NCI-H2081 (cell line): Measurements from ENCODE around the gene PMS1.
"Not testable (repeated sequence)": the region's sequence is repeated elsewhere in the genome, so short reads cannot be mapped to it uniquely, and the experiment has no call there.

ENCODE experiments used
- DNase-seq, 2 experiments: peaks; one replicate each; lab custom pipeline; 2025; lab: John Stamatoyannopoulos, UW

The PMS1 gene

DNA sequence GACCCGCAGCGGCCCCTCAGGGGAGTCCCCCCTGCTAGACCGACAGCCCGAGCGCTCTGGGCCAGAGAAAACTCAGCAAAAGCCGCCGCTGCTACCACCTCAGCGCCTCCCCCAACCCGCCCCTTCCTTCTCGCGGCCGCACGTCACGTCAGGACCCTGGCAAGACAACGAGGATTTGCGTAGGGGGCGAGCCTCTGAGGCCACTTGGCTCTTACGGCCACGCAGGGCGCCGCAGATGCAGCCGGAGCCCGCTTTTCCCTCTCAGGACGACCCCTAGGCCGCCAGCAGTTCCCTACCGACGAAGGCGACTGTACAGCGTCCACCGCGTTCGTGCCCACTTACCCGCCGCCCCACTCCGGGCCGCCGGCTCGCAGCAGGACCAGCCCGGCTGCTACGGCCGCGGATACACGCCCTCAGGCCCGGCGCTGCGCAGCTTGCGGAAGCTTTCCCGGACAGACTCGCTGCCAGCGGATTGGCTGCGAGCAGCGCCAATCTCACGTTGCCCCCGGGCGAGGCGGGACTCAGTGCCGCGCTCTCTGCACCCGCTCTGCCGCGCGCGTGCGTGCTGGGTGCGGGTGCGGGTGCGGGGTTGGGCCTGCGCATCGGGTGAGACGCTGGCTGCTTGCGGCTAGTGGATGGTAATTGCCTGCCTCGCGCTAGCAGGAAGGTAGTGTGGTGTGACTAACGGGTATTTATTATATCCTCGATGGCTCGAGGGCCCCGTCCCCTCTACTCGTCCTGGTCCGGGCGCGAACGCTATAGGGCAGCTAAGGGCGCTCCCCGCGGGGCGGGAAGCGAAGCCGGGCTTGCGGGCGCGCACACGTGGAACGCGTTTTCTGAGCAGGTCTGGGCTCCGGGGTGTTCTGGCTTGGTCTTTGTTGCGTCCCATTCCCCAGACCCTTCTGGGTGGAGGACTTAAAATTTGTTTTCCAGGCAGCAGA is at the start of gene PMS1, which contains the start of gene ORMDL1:
PMS1 (plus strand) TSS at position 524 of the 941 bp plus-strand sequence. CDS start 7,360 bp downstream, outside the sequence.
ORMDL1 (minus strand) TSS at position 413 of the 941 bp plus-strand sequence. CDS start 1,744 bp downstream, outside the sequence.
- peak; percentile 93 to 96 for DNase-seq

DNA sequence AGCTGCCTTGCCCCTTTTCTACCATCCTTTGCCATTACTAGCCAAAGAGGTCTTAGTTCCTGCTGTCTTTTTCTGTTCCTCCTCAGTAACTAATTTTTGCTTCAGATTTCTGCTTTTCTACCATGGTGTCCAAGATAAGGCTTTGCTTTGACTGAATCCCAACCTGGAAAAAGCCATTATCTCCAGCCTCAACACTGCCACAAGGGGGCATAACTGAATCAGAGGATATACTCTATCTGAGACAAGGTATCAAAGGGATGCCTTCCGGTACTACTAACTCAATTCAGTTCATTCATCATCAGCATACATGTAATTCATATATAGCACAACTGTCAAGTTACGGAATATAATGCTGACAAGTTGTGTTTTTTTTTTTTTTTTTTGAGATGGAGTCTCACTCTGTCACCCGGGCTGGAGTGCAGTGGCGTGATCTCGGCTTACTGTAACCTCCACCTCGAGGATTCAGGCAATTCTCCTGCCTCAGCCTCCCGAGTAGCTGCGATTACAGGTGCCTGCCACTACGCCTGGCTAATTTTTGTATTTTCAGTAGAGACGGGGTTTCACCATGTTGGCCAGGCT is 33.1 kb upstream of the PMS1 start:
- DNase-seq: peak; percentile 14 to 15

DNA sequence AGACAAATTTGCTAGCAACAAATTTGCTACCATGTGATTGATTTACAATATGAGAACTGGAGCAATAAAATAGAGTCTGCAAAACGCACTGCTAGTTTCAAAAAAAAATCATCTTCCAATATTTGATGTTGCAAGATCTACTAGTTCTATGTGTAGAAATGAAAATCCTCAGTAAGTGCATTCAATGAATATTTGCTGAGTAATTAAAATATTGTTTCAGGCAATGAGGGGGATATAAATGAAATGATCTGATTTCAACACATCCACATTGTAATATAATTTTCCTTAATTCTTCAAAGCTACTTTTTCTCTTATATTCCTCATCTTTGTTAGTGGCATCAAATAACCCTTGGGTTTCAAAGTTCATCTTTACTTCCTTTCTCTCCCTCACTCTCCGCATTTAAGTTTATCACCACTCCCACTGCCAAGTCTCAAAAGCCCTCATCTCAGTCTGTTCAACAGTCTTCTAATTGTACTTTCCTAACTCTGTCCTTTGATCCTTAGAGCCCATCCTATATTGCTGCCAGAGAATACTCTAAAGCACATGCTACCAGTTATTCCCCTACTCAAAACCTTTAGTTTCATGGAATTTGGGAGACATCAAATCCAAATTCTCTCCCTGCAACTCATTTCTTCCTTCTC is 27.8 kb upstream of the PMS1 start:
- no peak for DNase-seq

DNA sequence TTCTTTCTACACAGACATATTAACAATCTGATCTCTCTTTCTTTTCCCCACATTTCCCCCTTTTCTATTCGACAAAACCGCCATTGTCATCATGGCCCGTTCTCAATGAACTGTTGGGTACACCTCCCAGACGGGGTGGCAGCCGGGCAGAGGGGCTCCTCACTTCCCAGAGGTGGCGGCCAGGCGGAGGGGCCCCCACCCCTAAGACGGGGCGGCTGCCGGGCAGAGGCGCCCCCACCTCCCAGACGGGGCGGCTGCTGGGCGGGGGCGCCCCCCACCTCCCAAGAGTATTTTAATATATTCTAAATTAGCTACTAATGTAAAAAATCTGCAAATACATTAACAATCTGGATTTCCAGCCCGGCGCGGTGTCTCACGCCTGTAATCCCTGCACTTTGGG is 24.1 kb upstream of the PMS1 start:
- not testable (repeated sequence) for DNase-seq

DNA sequence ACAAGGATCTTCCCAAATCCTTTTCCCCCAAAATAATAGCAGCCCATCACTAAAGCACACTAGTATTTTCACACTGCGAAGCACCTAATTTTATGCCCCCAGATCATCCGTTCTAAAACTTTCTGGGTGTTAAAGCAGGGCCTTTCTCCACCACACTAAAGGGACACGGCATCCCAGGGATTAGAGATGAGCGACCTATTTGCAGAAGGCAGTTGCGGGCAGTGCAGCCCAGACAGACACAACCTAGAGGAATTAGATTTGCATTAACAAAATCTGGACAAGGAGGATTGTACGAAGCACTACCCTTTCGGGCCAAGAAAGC is 22.1 kb upstream of the PMS1 start:
- no peak for DNase-seq

DNA sequence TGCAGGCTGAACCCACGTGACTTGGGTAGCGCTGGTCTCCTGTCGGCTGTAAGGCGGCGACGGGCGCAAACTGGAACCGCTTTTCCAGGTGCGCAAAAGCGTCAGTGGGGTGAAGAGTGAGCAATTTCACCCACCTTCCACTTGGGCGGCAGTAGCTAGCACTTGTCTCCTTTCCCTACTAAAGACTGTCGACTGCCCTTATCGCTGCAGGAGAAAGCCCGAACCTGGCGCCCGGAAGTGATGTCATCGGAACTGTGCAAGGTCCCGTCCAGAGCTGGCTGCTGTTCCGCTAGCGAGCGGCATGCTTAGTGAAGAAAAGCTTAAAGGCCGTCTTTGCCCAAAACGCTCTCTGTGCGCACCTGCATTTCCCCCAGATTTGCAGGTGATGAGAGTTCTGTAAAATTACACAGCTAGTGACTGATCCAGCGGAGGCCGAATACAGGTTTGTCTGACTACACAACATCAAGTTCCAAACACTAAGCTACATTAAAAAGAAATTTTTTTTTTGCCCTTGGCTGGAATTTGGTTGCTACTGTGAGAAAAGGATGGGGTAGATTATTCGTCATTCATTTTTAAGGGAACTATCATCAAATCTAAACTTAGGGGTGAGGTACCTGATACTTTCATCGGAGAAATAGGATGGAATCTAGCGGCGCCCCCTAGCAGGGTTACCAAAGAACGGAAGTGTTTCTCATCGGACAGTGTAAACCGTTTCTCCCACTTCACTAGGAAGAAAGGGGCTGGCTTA is 21.5 kb upstream of the PMS1 start, which contains the start of gene OSGEPL1:
OSGEPL1 (minus strand) TSS at position 242 of the 748 bp plus-strand sequence. CDS start 1,152 bp downstream, outside the sequence.
- DNase-seq: peak; percentile 86 to 95

DNA sequence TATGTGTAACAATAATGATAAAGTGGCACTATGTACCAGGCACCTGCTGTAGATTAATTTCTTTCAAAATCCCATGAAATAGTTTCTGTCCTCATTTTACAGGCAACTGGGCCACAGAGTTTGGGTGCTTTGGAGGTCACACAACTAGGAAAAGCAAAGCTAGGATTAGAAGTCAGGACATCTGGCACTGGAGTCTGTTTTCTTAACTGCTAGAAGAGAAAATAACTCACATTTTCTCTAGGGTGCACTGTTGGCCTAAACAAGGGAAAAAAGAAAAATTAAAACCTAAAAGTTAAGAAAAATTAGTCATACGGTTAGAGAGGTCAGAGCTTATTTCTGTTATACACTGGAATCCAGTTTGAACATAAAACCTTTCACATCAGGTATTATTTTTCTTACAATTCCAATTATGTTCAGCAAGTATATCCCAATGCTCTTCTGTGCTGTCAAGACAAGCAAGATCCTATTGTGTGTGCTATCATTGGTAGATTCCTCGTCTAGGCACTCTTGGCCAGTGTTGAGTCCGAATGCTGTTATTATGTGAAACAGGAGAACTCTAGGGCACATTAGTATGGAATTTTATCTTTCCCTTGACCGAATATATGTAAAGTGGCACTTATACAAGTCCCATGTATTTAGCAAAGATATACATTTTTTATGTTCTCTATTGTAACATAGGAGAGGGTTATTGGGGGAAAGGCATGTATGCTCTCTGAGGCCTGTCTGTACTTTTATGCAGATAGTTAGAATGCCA is 20.2 kb upstream of the PMS1 start:
- DNase-seq: no peak

DNA sequence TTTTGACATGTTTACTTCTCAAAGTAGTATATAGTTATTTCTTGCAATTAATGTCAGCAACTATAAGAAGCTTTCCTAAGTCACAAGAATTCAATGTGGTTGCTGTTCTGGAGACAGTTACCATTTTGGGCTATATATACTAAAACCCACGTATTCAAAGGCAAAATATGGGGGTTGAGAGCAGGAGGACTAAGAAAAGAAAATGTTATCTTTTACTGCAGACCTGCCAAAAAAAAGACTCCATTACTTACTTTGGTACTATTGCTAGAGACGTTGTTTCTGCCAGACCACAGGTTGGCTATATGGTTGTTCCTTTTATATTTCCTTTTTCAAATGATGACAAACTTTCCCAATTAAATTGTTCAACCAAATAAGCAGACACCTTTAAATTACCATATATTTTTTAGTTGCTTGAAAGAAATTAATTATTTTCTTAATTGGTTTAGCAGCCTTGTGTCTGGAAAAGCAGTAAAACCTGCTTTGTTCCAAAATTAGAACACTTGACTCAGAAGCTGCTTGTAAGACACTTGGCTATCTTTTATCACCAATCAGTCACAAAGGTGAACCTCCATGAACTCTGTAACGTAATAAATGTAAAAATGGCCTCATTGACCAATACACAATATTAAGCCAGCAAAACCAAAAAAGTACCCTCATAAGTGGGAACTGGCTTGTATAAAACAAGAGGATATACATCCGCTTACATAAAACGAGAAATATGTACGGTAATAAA is 13.5 kb upstream of the PMS1 start:
- no peak for DNase-seq

DNA sequence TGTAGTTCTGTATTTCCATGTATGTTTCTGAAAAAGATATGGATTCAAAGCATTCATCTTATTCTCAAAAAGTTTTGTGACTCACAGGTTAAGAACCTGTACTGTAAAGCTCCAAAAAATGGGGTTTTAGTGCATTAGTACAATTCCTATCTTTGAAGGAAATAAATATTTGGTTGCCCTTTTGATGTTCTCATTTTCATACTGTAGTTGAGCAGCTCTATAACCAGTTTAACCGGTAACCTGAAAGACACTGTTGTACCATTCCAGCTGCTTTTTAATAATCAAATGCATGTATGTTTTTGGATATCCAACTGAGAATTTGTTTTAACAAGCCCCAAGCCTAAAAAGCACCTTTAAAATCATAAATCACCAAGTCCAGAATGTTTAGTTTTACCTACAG is 12.0 kb upstream of the PMS1 start:
- DNase-seq: no peak

DNA sequence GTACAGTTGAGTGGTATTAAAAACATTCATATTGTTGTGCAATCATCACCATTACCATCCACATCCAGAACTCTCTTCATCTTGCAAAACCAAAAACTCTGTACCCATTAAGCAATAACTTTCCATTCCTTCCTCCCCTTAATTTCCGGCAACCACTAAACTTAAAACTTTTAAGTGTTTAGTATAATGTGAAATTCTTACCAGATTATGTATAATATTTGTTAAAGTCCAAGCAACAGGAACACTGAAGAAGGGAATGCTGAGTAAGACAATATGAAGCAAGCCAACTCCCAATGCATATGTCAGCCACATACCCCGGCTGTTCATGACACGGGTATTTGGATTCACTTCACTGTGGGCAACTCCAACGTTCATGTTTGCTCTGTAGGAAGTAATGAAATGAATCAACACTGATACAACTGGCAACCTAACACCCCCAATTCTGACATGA is 2.0 kb upstream of the PMS1 start:
- no peak for DNase-seq

DNA sequence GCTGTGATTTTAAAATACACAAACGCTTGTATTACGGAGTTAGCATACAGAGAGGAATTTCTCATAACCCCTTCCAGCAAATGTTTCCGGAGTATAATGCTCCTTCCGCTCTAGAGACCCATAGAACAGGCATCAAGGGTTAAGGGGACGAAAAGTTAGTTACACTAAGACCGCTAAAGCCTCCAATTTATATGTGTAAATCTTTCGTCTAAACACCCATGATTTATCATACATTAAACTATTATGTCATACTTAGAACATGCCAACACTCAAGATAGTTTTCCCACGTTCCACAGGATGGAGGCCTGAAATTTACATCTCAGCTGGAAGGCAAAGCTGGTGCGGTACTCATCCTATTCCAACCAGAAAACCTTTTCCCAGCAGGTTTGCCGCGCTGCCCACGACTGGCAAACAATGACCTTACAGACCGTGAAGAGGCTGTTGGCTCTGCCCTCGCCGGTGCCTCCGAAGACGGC is 761 bp upstream of the PMS1 start:
- peak in 1 of 2 experiments; percentile 62 for DNase-seq

DNA sequence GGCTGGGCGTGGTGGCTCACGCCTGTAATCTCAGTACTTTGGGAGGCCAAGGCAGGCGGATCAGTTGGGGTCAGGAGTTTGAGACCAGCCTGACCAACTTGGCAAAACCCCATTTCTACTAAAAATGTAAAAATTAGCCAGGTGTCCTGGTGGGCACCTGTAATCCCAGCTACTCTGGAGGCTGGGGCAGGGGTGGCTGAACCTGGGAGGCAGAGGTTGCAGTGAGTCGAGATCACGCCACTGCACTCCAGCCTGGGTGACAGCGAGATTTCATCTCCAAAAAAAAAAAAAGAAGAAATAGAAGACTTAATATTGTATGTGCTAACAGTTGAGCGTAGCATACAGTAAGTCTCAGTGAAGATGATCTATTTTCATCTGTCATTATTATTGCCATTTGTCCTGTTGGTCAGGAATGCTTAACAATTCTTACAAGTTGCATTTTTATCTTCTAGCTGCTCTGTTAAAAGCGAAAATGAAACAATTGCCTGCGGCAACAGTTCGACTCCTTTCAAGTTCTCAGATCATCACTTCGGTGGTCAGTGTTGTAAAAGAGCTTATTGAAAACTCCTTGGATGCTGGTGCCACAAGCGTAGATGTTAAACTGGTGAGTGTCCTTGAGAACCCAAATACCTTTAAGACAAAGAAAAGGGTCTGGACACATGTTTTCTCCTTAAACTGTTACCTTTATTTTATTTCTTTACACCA is 7.2 kb downstream of the PMS1 start:
- DNase-seq: no peak

DNA sequence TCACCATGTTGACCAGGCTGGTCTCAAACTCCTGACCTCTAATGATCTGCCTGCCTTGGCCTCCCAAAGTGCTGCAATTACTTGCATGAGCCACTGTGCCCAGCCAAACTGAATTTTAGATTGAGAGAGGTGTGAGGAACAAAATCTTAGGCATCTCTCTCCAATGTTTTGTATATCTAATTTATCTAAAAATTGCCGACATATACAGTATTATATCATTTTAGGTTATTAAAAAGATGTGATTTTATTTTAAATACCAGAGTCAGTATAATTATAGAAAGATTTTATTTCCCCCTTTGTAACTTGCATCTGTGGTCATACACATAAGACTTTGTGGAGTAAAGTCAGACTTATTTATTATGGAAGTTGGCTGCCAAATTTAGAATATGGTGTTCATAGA is 10.1 kb downstream of the PMS1 start:
- DNase-seq: no peak

DNA sequence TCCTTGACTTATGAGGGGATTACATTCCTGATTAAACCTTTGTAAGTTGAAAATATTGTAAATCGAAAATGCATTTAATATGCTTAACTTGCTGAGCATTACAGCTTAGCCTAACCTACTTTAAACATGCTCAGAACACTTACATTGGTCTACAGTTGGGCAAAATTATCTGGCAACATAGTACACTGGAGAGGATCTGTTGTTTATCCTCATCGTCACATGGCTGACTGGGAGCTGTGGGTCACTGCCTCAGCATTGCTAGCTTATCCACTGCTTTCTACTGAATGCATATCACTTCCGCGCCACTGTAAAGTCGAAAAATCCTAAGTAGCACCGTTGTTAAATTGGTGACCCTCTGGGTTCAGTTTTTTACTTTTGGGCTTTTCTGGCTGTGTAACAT is 13.7 kb downstream of the PMS1 start:
- no peak for DNase-seq

DNA sequence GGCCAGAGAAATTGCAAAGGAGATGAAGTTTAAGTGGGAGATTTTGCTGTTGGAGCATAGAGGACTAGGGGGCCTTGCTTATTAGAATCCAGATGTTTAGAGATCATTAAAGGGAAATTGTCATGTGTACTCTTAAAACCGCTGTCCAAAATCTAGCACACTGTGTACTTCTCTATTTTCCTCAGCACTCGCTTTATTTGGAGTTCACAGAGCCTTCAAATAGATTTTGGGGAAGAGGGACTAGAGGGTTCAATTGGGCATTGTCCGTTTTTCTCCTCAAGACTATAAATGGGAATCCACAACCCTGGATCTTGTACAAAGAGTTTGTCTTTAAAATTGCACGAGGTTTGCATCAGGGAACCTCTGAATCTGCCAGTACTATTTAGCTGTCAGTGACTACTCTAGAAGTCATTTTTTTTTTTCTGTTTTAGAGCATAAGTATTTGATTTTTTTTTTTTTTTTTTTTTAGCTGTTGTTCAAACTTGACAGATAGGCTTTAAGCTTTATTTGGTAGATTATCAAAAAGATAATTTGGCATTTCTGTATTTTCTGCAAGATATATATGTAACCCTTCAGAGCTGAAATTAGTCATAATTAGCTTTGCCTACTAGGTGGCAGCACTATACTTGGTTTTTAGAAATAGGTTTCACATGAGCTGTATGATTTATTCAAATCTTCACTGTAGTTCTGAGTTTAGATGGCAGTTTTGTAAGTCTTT is 14.2 kb downstream of the PMS1 start:
- peak; percentile 7 to 10 for DNase-seq

DNA sequence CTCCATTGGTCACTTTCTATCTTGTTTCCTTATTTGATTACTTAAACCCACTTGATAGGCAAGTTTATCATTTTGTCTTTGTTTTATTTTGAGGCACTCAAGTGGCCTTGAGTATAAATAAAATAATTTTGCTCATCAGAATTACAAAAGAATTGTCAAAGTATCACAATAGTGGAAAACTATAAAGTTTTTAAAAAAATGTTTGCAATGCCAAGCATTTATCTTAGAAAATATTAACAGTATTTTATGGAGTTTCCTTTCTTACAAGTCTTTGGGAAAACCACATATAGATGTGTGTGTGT is 14.7 kb downstream of the PMS1 start:
- DNase-seq: no peak

DNA sequence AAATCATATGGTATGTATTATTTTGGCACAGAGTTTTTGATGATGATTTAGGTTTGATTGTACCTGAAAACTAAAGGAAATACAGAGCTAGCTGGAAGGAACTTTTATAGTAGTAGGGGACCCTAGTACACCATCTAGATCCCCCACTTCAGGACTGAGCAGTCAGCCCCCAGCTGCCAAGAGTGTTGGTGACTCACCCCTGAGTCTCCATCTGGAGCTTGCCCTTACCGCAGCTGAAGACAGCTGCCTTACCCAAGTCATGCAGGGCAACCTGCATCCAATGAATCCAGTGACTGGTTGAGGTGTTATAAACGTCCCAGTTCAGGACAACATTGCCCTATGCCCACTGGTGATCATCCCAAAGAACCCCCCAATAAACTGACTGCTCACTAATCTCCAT is 15.3 kb downstream of the PMS1 start:
- no peak for DNase-seq

DNA sequence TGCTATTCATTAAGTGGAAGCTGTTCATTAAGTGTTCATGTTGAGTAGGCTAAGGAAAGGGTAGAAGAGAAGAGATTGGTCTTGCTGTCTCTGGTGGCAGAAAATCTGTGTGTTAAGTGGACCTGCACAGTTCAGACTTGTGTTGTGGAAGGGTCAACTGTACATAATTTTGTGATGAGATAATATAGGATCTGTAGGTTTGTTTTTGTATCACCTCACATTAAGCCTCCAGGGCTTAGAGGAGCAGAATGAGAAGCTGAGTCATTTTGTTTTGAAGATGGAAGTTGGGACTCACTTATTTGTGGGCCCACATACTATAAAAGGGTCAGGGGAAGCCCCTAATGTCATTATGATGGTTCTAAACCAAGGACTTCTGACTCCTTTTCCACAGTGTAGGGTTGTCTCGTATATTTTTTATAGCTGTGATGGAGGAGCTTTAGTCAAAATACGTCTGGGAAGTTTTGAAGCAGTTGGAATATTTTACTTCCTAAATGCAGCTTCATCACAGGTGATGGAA is 18.2 kb downstream of the PMS1 start:
- no peak for DNase-seq

DNA sequence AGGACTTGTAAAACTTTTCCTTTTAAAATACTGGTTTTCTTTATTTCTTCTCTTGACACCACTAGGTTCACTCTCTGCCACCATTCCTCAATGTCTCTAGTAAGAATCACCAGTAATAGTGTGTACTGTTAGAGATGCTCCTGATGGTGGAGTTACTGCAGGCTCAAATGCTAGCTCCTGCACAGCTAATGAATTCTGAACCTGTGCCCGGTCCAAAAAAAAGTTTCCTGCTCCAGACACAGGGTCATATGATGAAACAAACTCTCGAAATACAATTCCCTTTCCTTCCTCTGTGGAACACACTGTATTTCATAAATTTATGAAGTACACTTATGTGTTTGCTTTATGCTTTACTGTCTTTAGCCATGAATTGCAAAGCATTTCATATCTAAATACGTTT is 19.2 kb downstream of the PMS1 start:
- DNase-seq: no peak
